A549 (cell line): ENCODE measurements around the gene PPP1R1C. TPM values are rescaled to one million over a fixed set of nuclear protein-coding genes. Genes with fewer than 3 reads are reported as not detected.

ENCODE experiments used
- ATAC-seq, 2 experiments: fragments of 200-7000 bp in 1 of 2; fragments of >200 bp in 1 of 2; cut with Nextera tagmentation in 1 of 2; cut with Tn5 transposase in 1 of 2; 3 replicates each; pipeline versions ENCODE4 v1.8.0 to v1.9.1; 2018 to 2020; ENCODE audit warnings: mild to moderate bottlenecking in 1 of 2, moderate library complexity in 1 of 2
- CTCF ChIA-PET: fragments of 300-600 bp; sonication (Branson Sonifier 250); formaldehyde crosslinking; extraction: SDS; loops from one replicate; lab custom pipeline; 2021; ENCODE audit warnings: antibody characterized with exemption, inconsistent platforms; lab: Yijun Ruan, JAX
- POLR2A ChIA-PET: fragments of 350-600 bp; formaldehyde crosslinking; extraction: SDS; loops from one replicate; lab custom pipeline; 2021; ENCODE audit warnings: antibody characterized with exemption, inconsistent platforms; lab: Yijun Ruan, JAX
- DNase-seq, 2 experiments: peaks; one replicate each; pipeline versions ENCODE4 v3.0.0 to v3.0.0-alpha.2; 2011 to 2016; ENCODE audit warnings: low read depth in 1 of 2, low spot score in 1 of 2
- FAIRE-seq: peaks from 2 replicates; lab custom pipeline; 2011; peaks lifted over from hg19 to GRCh38; lab: Jason Lieb, UNC
- H3K27ac ChIP-seq, 2 experiments: fragments of >200 bp; sonication (Bioruptor Twin); formaldehyde crosslinking; 3 replicates each; pipeline ENCODE4 v1.5.1; 2016 to 2017
- H3K4me1 ChIP-seq: fragments of >200 bp; sonication (Bioruptor Twin); formaldehyde crosslinking; 3 replicates; pipeline ENCODE4 v1.6.1; 2016
- H3K4me2 ChIP-seq: fragments of >200 bp; sonication (Bioruptor Twin); formaldehyde crosslinking; 3 replicates; pipeline ENCODE4 v1.6.1; 2016
- H3K4me3 ChIP-seq: fragments of >200 bp; sonication (Bioruptor Twin); formaldehyde crosslinking; 3 replicates; pipeline ENCODE4 v1.5.1; 2016
- H3K9me3 ChIP-seq: fragments of >200 bp; sonication (Bioruptor Twin); formaldehyde crosslinking; 3 replicates; pipeline ENCODE4 v1.6.1; 2016
- CBX8 ChIP-seq: fragments of 200-600 bp; sonication (generic); IDR thresholded peaks from 2 replicates; pipeline ENCODE4 v1.6.1; 2016
- CEBPB ChIP-seq, 2 experiments: fragments of >200 bp in 1 of 2; sonication (Bioruptor Twin) in 1 of 2; formaldehyde crosslinking in 1 of 2; IDR thresholded peaks; 2 replicates each; pipeline ENCODE4 v1.6.1; 2012 to 2016
- EHMT2 ChIP-seq: fragments of 200-600 bp; sonication (generic); IDR thresholded peaks from 2 replicates; pipeline ENCODE4 v1.6.1; 2016; ENCODE audit warnings: antibody characterized with exemption, low read depth, mild to moderate bottlenecking, moderate library complexity
- FOXS1 ChIP-seq: fragments of 250-450 bp; sonication (Bioruptor Pico); IDR thresholded peaks from 2 replicates; pipeline ENCODE4 v1.5.0; 2020; ENCODE audit warnings: mild to moderate bottlenecking, moderate library complexity
- GATA3 ChIP-seq: IDR thresholded peaks from 2 replicates; pipeline ENCODE4 v1.6.1; 2012; ENCODE audit warnings: borderline replicate concordance
- HOXA7 ChIP-seq: fragments of 250-450 bp; sonication (Bioruptor Pico); IDR thresholded peaks from 2 replicates; pipeline ENCODE4 v1.5.0; 2020; ENCODE audit warnings: mild to moderate bottlenecking, moderate library complexity
- RCOR1 ChIP-seq: fragments of 150-350 bp; IDR thresholded peaks from 2 replicates; pipeline ENCODE4 v1.6.1; 2014; ENCODE audit warnings: antibody characterized with exemption, low read length, low read depth
- REST ChIP-seq: fragments of 200-600 bp; sonication (generic); IDR thresholded peaks from 2 replicates; pipeline ENCODE4 v1.6.1; 2016; ENCODE audit warnings: antibody characterized with exemption, mild to moderate bottlenecking, moderate library complexity
- TFCP2L1 ChIP-seq: fragments of 250-450 bp; sonication (Bioruptor Pico); IDR thresholded peaks from 2 replicates; pipeline ENCODE4 v1.5.0; 2021; ENCODE audit warnings: mild to moderate bottlenecking
- ZNF302 ChIP-seq: fragments of 250-450 bp; sonication (Bioruptor Pico); IDR thresholded peaks from 2 replicates; pipeline ENCODE4 v1.9.0; 2021; ENCODE audit warnings: inconsistent platforms, mild to moderate bottlenecking, moderate library complexity
- WGBS: methylation state at CpG from one replicate; pipeline ENCODE4 v1.1.6; 2017; ENCODE audit errors: missing lambda C conversion rate; 5-methylcytosine and 5-hydroxymethylcytosine counted together
- polyA plus RNA-seq, 4 experiments: library from polyadenylated mRNA; depleted of rRNA in 3 of 4; stranded (reverse); fragments of >200 nt; fragmentation: RNase III in 1 of 4; extraction: RNeasy Plus Mini Kit Qiagen cat#74134 plus additional on column Dnase treatment in 1 of 4; gene quantifications; 2 replicates in 3 of 4; 3 replicates in 1 of 4; pipeline ENCODE4 v1.2.3, GENCODE V29; 2011 to 2017
- TF ChIP-seq, protein P1 (sequence below): fragments of 450-650 bp; IDR thresholded peaks from 2 replicates; pipeline ENCODE4 v1.6.1; 2014; ENCODE audit warnings: antibody characterized with exemption
- TF ChIP-seq, protein P2 (sequence below): IDR thresholded peaks from 2 replicates; pipeline ENCODE4 v1.6.1; 2012

Gene PPP1R1C
- polyA plus RNA-seq, 2 of the 4 experiments (the other 2 are of a cell fraction), result 0.81 to 2.7 TPM

DNA sequence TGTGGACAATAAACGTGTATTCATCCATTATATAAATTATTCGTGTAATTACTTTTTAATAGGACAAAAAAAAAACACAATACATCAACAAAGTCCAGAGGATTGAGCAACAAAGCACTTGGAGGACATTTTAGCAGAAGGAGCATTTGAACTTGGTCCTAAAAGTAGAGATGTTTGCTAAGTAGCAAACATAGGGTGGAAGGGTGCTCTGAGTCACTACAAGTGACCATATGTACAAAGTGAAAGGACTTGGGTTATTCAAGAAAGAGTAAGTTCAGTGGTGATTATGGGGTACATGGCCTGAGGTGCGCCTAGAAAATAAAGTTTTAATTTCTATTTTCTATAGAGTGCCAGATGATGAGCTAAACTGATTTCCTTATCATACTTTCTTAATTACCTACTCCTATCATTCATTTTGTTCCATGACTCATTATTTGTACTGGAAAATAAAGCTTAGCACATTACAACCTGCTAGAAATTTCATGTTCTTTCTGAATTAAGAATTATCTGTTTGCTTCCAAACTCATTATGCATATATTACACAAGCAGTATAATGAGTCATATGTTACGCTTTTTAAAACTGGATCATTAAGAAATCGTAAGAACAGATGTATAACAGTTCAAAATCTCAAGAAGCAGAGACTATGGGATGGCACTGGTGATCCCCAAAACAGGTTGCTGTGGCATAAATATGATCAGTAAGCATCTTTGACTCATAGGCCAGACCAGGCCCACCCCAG is 13.1 kb upstream of the PPP1R1C start:
- DNase-seq (no peak), ATAC-seq (no peak), FAIRE-seq (no peak)
- POLR2A ChIA-PET, result no interaction called here
- H3K4me3 ChIP-seq, result no peak overlapping the region
- 58% methylated on average over 5 of the region's 5 CpGs for WGBS
- peaks cover 2% of the 10 kb centered on the region; the same call in 2 of the 3 replicates for H3K4me1 ChIP-seq
- H3K9me3 ChIP-seq, result no peaks in the 10 kb centered on the region
- no peak overlapping the region for H3K27ac ChIP-seq
- H3K4me2 ChIP-seq, result no peak overlapping the region
- CTCF ChIA-PET, result no interaction called here
- TF ChIP-seq TFCP2L1 (CRISPR knock-in tag) (no peak), GATA3 (no peak), REST (no peak)
- TF ChIP-seq, protein P1, sequence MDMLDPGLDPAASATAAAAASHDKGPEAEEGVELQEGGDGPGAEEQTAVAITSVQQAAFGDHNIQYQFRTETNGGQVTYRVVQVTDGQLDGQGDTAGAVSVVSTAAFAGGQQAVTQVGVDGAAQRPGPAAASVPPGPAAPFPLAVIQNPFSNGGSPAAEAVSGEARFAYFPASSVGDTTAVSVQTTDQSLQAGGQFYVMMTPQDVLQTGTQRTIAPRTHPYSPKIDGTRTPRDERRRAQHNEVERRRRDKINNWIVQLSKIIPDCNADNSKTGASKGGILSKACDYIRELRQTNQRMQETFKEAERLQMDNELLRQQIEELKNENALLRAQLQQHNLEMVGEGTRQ, result no peak
- TF ChIP-seq, all 56 proteins: peak for 0

GRCh38 chr2:181973171-181973783 is 12.4 kb upstream of the PPP1R1C start:
- Histone ChIP-seq H3K4me1 (peaks cover 8% of the 10 kb centered on the region; the same call in 2 of the 3 replicates), H3K4me3 (no peak overlapping the region), H3K9me3 (no peaks in the 10 kb centered on the region), H3K27ac (no peak overlapping the region), H3K4me2 (no peak overlapping the region)
- TF ChIP-seq, protein P2, sequence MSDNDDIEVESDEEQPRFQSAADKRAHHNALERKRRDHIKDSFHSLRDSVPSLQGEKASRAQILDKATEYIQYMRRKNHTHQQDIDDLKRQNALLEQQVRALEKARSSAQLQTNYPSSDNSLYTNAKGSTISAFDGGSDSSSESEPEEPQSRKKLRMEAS, result no peak
- TF ChIP-seq CEBPB (IDR thresholded peaks at IDR 0.05) (no peak), ZNF302 (CRISPR knock-in tag) (no peak)
- no peak for FAIRE-seq
- no peak for ATAC-seq
- ChIA-PET POLR2A (no interaction called here), CTCF (no interaction called here)
- DNase-seq, result no peak
- WGBS, result 62% methylated on average over 5 of the region's 5 CpGs

- TF ChIP-seq CBX8 (no peak), EHMT2 (no peak)
- Histone ChIP-seq H3K4me3 (no peak overlapping the region), H3K4me1 (peaks cover 8% of the 10 kb centered on the region; the same call in 2 of the 3 replicates), H3K27ac (no peak overlapping the region), H3K4me2 (no peak overlapping the region), H3K9me3 (no peaks in the 10 kb centered on the region)
- WGBS, result 42% methylated on average over 5 of the region's 5 CpGs
- POLR2A ChIA-PET, result no interaction called here
- ATAC-seq (peak; percentile 43 to 68; a peak in 3 of 6 replicates), DNase-seq (peak; percentile 10 to 45), FAIRE-seq (no peak)
- CTCF ChIA-PET, result no interaction called here
Measured at GRCh38 chr2:181977661-181978350, 7.8 kb upstream of the PPP1R1C start.

DNA sequence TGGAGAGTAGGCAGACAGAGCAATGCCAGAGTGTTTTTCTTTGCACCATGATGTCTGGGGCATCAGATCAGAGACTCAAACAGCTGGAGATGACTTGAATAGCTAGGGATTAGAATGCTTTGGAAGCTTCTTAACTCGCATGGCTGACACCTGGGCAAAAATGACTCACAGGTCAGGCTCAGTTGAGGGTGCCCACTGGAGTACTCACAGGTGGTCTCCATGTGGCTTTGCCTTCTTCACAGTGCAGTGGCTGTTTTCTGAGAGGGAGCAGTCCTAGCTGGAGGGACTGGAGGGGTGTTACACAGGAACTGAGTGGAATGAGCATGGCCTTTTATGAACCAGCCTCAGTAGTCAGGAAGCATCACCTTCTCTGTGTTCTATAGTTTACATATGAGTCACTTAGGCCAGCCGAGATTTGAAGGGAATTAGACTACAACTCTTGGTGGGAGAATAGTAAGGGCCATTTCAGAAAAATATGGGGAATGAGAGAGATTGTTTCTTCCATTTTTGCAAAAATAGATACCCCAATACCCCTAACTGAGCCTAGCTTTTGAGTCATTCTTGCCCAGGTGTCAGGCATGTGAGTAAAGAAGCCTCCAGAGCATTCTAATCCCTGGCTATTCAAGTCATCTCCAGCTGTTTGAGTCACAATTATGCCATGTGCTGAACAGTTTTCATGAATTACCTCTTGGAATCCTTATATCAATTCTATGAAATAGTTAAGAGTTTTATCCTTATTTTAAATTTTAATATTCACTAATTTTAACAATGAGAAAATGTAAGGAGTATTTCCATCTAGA is 7.1 kb upstream of the PPP1R1C start:
- no peak for ATAC-seq
- CTCF ChIA-PET, result no interaction called here
- no peak overlapping the region for H3K27ac ChIP-seq

More for the DNA sequence above, 7.1 kb upstream of the PPP1R1C start:
- POLR2A ChIA-PET, result no interaction called here
- FAIRE-seq, result no peak
- no peak for TF ChIP-seq GATA3
- no peak for TF ChIP-seq HOXA7 (CRISPR knock-in tag)
- no peak for TF ChIP-seq RCOR1
- TF ChIP-seq FOXS1 (CRISPR knock-in tag), result no peak
- Histone ChIP-seq H3K9me3 (no peaks in the 10 kb centered on the region), H3K4me1 (peaks cover 8% of the 10 kb centered on the region; the same call in 2 of the 3 replicates), H3K4me2 (no peak overlapping the region), H3K4me3 (no peak overlapping the region)
- no peak for DNase-seq
- WGBS, result 49% methylated on average over 2 of the region's 2 CpGs
